COR-L47 (cell line): ENCODE results near the gene EPB41L1.
A peak's percentile ranks its signal among the peaks of the same experiment; 100 is the strongest.

Experiments used
- DNase-seq: peaks from one replicate; lab custom pipeline; 2025; lab: John Stamatoyannopoulos, UW

EPB41L1 gene

DNA sequence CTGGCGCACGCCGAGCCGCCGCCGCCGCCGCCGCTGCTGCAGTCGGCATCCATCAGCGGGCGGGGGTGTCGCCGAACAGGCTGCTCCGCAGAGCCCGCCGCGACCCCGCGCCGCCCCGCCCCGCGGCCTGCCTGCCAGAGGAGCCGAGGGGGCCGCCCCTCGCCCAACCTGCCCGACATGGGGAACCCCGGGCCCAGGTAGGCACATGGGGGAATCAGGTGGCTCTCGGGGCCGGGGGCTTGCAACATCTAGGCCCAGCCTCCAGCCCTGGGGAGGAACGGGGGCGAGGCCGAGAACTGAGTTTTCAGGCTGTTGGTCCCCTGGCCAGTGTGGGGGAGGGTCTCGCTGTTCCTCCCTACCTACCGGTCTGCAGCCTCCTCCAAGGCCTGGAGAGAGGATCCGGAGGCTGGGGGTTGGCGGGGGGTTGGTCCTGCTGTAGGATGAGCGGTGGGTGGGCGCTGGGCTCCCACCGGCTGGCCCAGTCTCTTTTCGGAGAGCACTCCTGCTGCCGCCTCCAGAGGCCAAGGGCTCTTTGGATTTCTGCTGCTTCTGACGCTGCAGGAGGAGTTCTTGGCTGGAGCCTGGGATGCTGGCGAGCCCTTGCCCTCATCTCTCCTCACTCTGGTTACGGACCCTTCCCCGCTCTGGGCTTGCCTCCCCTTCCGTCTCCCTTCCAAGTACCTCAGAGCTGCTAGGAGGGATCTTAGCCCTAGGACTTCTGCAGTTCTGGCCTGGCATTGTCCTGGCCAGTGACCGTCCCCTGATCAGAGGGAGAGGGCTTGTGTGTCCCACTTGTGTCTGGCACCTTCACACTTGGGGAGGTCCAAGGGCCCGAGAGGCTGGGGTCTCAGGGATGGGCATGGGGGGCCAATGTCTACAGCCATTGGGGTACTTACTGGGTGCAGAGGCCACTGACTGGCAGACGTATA lies at the start of gene EPB41L1:
Gene EPB41L1 (plus strand): TSS at position 41 of the 929 bp plus-strand sequence. CDS start 19,038 bp downstream, outside the sequence.
- peak; percentile 50 for DNase-seq

DNA sequence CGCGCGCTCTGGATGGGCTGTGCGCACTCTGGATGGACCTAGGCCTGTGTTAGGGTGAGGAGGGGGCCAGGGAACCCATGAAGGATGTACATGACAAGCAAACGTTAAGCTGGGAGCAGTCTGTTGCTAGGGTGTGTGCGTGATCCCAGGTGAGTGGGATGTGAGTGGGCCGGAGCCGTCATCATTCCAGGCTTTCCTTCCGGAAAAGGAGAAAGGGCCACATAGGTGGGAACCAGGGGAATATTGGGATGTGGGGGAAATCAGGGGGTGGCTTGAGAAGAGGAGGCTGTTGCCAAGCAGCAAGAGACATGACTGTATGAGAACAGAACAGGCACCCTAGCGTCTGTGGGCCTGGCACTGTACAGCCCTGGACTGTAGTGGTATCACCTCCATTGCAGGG lies 49.7 kb upstream of the EPB41L1 start:
- no peak for DNase-seq

DNA sequence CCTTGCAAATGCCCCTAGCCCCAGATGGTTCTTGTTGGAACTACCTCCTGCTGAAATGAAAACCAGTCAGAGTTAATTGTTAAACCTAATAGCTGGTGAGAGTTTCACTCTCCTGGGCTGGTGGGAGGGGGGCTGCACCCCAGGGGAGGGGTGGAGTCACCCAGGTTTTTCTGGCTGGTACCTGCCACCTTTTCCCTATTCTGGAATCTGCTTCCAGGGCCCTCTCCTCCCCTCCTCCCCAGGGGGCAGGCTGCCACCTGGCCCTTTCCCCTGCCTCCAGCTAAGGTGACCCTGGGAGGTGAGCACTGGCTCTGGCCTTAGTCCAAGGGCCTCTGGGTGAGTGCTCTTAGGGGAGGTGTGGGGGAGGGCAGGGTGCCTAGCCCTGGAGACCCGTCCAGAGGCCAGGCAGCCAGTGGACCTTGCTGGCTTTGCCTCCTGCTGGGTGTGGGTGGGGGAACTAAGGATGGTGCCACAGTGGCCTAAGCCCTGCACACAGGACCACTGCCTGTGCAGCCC lies 48.8 kb upstream of the EPB41L1 start:
- DNase-seq = no peak

DNA sequence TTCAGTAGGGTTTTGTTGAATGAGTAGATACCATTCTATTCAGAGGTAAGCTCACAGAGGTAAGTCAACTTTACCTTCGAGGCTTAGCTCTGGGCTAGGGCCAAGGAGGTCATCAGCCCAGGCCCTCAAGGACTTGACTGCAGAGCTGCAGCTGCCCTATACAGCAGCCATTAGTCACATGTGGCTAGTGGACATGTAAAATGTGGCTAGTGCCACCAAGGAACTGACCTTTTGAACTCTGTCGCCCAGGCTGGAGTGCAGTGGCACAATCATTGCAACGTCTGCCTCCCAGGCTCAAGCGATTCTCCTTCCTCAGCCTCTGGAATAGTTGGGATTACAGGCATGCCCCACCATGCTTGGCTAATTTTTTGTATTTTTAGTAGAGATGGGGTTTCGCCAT lies 47.9 kb upstream of the EPB41L1 start:
- no peak for DNase-seq

DNA sequence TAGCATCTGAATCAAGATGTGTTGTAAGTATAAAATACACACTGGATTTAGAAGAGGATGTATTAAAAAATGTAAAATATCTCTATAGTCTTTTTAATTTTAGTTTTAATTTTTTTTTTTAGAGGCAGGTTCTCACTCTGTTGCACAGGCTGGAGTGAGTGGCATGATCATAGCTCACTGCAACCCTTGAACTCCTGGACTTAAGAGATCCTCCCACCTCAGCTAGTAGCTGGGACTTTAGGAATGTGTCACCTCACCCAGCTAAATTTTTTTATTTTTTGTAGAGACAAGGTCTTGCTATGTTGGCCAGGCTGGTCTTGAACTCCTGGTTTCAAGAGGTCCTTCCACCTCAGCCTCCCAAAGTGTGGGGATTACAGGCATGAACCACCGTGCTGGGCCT lies 46.7 kb upstream of the EPB41L1 start:
- no peak for DNase-seq

DNA sequence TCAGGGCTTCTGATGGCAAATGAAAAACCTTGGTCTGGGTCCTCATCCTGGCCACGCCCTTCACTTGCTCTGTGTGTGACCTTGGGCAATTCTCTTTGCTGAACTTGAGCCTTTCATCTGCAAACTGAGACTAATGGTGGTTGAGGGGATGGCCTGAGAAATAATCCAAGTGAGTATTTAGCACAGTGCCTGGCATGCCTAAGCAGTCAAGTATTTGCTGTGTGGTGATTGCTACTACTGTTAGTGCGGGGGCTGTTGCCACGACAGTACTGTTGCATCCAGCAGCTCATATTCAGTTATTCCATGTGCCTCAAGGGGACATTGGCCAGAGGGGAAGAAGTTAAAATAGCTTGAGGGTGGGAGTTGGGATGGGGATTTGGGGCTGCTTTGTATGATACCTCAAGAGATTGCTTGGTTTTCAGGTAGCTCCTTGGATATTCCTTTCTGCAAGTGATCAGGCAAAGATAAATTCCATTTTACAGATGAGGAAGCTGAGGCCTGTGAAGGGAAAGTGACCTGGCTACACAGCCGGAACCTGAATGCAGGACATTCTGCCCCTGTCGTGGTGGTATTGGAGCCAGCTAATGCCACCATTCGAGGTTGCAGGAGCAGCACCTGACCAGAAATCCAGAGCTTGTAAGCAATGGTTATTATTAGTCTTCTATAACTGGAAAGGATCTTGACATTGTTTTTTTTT lies 45.1 kb upstream of the EPB41L1 start:
- DNase-seq = no peak

DNA sequence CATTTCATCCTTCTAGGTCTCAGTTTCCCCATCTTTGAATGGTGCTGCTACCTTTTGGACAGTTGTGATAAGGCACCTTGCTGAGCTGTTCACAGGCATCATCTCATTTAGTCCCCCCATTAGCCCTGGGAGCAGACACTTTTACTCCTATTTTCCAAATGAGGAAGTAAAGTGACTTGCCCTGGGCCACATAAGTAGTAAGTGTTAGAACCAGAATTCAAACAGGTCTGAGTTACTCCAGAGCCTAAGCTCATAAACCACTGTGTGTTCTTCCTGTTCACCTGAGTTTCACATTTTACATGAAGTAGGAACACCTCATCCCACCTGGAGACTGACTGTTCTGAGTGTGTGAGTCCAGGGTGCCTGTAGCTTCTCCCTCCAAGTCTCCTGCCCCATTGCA lies 43.5 kb upstream of the EPB41L1 start:
- no peak for DNase-seq

DNA sequence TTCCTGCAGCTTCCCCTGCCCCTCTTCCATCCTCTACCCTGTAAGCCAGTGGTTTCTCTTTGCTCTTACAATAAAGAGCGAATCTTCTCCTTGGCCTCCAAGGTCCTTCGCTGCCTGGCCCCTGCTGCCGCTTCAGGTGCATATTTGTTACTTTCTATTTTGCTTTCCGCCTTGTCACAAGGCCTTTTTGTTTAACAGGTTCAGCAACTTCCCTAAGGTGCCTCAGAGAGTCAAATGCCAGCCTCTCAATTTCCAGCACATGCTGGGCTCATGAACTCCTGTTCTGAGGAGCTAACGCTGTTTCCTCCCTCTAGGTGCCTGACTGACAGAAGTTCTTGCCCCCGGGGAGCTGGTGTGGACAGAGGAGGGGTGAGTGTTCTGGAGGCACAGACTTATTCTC lies 42.4 kb upstream of the EPB41L1 start:
- no peak for DNase-seq

DNA sequence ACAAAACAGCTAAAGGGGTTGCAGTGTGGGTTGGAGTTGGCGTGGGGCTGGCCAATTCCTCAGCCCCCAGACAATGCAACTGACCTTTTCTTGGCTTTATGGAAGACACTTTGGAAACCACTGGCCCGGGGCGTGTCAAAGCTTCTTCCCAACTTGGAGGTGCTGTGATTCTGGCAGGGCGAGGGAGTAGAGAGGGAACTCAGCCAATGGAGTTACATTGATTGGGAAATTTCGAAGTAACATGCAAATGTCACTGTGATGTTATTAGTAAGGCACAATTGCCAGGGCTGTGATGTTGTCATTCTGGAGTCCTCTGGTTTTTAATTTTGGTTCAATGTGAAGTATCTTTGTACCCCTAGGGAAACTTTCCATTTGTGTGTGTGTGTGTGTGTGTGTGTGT lies 41.5 kb upstream of the EPB41L1 start:
- DNase-seq = no peak

DNA sequence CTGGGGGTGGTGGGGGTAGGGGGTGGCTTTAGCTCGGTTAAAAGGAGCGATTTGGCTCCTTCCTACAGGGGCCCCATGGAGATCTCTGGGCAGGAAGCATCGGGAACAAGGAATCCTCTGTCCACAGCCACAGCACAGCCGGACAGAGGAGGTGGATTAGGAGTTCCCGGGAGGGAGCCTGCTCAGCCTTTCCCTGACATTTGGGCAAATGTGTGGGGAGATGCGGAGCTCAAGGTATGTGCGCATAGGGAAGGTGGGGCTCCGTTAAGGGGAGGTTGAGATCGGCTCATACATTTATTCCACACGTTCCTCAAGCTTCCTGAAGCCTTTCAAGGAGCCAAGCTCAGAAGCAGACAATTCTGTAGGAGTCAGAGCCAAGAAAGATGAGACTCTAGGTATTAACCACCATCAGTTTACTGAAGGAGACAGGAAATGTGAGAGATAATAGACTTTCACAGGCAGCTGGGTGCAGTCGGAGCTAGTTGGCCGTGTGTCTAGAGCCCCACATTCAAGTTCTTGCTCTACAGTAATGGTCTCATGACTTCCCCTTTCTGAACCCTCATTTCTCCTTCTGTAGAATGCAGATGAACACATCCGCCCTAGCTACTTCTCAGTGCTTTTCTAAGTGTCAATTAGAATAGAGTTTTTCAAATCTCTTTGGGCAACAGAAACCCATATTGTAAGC lies 40.8 kb upstream of the EPB41L1 start:
- no peak for DNase-seq

DNA sequence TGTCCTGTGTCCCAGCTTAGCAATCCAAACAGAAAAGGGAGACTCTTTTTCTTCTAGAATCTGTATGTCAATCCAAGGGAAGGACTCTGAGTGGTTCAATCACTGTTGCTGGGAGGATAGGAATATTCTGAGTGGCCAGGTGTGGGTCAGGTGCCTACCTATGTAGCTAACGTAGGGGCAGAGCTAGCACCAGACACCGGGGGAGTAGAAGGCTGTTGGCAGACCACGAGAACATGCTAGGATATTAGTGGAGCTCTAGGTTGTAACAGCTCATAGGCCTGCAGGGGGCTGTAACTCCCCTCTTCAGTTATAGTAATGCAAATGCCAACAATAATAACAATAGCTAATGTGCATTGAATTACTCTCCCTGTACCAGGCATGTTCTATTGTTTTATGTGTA lies 39.8 kb upstream of the EPB41L1 start:
- DNase-seq = no peak

DNA sequence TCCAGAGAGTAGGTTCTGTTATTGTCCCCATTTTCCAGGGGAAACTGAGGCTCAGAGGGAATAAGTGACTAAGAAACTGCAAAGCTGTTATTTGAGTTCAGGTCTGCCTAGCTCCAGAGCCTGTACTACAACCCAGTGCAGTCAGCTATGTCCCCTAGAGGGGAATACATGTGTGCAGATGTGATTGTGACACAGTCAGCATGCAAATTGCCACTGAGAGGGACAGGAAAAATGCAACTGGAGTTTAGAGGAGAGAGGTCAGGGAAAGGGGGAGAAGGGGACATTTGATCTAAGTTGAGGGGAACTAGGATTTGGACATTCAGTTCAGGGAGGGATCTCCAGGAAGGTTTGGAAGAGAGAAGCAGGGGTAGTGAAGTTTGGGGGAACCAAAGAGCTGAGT lies 38.6 kb upstream of the EPB41L1 start:
- no peak for DNase-seq

DNA sequence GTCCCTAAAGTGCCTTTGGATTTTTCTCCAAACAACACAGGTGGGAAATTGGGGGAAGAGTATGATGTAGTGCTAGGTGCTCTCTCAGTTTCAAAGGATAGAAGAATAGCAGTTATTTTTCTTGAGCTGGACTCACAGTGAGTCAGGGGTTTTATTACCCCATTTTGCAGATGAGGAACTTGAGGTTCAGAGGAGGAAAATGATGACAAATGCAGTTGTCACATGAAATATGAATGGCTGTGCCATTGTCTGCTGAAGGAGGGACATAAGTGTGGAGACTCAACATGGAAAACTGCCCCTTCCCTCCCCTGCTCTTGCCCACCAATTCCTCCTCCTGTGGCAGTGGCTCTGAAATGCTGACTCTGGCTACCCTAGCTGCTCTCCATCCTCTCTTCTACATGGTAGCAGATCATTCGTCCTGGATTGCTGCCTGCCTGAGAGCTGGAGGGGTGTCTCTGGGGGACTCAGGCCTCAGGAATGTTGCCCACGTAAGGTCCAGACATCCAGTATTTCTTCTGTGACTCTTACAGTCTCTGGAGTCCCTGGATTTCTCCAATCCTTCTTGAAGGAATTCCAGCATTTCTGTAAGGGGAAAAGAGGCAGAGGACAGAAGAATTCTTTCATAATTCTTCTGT lies 37.6 kb upstream of the EPB41L1 start:
- DNase-seq = no peak

DNA sequence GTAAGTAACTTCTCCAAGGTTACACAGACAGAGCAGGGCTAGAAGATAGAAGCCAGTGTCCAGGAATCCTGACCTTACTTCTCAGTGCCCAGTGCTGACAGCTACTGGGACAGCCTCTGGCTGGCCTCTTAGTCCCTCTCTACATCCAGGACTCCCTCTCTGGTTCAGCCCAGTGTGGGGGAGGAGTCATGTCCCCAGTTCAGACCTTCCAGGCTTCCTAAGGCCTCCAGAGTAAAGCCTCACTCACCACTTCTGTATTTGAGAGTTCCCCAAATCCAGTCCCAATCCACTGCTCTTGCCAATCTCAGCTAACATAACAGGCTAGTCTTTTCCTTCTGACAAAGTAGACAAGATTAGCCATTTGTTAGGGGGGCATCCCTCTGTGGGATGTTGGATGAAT lies 36.9 kb upstream of the EPB41L1 start:
- DNase-seq = no peak

DNA sequence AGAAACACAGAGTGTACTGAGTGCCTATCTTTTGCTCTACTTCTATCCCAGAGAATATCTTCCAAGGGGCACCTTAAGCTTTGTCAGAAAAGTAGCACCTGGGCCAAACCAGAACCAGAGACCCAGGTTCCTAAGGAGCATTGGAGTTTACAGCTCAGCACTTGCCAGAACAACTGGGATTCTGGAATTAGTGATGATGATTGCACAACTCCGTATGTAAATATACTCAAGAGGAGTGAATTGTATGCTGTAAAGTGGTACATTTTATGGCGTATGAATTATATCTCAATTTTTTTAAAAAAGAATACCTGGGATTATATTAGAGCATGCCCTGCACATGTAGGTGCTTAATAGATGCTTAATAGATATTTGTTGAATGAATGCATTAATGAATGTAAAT lies 36.2 kb upstream of the EPB41L1 start:
- DNase-seq = no peak

DNA sequence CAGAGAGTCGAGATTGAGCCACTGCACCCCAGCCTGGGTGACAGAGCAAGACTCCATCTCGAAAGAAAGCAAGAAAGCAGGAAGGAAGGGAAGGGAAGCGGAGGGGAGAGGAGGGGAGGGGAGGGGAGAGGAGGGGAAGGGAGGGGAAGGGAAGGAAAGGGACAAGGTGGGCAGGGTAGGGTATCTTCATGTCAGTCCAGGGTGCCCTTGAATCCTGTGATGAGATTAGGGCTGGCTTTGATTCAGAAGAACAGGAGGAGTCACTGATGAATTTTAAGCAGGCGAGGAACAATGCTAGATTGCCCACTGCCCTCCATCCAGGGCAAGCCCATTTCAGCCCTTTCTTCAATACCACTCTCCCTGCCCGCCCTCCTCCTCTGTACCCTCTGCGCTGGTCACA lies 35.0 kb upstream of the EPB41L1 start:
- no peak for DNase-seq

DNA sequence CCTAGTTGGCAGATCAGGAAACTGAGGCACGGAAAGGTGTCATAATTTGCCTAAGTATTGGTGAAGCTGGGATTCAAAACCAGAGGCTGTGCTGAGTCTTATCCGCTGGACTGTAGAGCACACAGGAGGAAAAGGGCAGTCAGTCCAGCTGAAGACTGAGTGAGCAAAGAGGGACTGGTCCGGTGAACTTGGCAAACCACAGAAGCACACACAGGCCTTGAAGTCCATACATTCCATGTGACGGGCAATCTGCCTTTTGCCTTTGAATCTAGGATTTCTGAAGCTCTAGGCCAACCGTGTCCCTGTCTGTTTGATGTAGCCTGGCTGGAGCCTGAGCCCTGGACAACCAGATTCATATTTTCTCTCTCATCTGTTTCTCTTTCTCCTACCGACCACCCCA lies 34.3 kb upstream of the EPB41L1 start:
- no peak for DNase-seq

DNA sequence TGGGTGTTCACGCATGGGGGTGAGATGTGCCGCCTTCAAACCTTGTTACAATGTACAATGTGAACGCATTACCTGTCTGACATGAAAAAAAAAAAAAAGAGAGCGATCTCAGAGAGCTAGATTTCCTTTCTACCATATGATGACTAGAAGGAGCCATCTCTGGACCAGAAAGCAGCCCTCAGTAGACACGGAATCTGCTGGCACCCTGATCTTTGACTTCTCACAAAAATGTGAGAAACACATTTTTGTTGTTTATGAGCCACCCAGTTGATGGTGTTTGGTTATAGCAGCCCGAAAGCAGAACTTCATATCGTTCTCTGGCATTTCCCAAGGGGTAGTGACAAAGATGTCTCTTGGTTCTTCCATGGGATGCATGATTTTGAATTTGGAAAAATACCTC lies 33.5 kb upstream of the EPB41L1 start:
- DNase-seq = no peak

DNA sequence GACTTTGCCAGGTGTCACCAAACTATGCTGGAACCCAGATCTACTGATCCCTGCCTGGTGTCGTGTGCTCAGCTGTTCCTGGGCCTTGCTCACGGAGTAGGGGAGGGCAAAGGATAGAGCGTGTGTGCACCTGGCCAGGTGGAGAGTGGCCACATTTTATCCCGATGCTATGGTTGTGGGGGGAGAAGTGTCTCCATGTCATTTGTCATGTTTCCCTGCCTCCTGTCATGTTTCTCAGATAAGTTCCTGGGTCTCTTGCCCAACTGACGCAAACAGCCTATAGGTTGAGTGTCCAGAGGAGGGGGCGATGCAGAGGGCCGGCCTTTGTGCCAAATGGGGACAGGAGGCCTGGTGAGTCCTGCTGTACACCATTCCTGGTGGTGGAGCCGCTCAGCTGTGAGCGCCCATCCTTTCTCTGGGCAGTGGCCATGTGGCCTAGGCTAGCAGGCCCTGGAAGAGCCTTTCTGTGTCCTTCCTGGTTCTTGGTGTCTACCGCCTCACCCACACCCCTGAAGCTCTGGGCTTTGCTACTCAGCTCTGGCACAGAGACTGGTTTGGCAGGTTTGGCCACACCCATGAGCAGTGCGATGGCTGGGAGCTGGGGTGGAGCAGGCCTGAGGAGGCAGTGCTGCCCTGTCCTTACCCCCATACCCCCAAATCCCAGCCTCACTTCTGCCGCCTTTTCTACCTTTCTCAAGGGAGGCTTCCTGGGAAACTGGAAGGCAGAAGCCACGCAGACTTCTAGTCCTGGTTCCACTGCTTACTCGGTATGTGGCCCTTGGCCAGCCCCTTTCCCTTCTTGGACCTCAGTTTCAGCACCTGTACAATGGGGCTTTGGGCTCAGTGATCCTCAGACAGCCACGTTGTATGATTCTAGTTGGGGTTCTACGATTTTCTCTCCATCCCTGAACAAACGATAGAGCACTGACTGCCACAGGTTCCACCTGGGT lies 32.3 kb upstream of the EPB41L1 start:
- DNase-seq = no peak

DNA sequence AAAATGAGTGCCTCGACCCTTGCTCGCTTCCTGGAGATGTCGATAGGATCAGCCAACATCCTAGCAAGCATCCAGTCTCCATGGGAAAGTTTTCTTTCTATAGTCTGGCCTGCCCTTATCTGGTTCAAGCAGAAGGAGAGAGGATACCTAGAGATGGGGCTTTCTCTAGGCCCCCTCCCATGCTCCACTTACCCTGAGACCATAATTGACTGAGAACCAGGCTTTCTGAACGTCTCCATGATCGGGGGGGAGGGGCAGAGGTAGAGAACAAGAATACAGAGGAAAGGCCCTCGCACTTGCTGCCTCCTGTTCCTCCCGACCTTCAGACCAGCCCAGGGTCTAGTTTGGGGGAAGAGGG lies 31.6 kb upstream of the EPB41L1 start:
- DNase-seq = no peak

DNA sequence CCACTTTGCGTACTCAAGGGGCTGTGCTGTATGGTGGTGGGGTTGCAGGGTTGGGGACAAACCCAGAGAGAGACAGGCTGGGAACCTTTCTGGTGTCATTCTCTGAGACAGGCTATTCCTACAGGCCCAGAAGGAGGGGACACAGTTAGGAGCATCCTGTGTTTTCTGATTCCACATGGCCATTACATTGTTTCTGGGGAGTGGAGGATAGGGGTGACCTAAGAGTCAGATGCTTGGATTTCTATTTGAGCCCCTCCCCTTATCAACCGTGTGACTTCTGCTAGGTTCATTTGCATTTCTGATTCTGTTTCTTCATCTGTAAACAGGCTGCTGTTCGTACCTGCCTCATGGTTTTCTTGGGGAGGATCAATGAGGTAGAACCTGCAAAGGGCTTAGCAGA lies 29.4 kb upstream of the EPB41L1 start:
- no peak for DNase-seq
